HG02642 (cell line): ENCODE data around the gene TAGLN2.

ENCODE experiments used
- ATAC-seq: cut with Tn5 transposase; IDR thresholded peaks from one replicate; pipeline ENCODE4 v1.9.1; 2021; ENCODE audit warnings: mild to moderate bottlenecking; ENCODE audit not compliant: unreplicated experiment, poor library complexity

TAGLN2 gene

DNA sequence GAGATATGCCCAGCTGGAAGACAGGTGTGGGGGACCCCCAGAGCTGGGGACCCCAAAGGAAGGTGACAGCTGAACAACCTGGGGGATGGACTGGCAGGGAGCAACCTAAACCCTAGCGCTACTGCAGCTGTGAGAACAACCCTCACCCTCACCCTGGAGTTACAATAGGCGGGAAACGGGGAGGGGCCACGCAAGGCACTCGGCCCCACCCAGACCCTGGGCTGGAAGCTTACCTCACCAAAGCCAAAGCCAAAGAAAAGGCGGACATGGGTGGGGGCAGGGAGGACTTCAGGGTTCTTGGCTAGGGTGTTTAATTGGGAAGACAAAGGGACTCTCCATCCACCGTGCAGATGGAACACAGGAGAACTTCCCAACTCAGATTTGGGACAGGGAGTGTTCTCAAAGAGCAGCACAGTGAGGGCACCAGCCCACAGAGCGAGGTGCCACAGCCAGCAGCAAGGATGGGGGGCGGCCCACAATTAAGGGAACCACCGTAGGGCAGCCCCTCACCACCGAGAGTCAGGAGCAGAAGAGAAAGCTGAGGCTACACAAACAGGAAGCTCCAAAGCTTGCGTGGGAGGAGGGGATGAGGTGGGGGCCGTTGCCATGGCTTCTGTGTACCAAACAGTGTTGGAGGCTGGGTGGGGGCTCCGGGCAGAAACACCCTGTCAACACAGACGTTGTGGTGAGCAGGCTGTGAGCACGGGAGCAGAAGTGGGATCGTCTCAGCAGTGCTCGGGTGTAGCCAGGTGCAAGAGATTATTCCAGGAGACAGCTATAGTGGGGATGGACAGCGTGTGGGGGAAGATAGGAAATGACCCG, 1.9 kb downstream of the TAGLN2 start:
- ATAC-seq, result peak; percentile 30

DNA sequence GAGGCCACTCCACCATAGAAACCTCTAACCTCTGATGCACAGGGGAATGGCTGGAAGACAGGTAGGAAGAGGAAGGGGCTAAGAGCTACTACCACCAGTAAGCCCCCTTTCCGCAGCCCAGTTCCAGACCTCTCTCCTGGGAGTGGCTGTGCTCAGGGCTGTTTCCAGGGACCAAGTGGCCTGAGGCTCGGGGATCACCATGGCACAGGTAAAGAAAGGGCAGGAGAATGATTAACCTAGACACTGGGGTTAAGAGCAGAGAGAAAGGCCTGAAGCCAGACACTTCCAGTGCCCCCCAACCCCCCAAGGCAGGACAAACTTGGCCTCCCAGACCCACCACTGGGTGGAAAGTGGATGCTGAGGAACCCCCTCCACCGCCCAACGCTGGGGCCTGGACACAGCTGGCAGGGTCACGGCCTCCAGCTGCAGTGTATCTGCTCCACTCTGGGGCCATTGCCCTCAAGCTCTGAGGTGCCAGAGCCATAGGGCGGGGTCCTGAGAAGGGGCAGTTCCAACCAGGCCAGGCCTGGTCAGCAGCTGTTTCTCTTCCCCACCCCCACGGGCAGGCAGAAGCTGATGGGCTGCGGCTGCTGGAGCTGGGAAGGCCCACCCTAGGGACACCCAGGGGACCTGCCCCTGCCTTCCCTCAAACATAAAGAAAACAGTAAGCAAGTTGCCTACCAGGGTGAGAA, 2.6 kb downstream of the TAGLN2 start:
- no peak for ATAC-seq

DNA sequence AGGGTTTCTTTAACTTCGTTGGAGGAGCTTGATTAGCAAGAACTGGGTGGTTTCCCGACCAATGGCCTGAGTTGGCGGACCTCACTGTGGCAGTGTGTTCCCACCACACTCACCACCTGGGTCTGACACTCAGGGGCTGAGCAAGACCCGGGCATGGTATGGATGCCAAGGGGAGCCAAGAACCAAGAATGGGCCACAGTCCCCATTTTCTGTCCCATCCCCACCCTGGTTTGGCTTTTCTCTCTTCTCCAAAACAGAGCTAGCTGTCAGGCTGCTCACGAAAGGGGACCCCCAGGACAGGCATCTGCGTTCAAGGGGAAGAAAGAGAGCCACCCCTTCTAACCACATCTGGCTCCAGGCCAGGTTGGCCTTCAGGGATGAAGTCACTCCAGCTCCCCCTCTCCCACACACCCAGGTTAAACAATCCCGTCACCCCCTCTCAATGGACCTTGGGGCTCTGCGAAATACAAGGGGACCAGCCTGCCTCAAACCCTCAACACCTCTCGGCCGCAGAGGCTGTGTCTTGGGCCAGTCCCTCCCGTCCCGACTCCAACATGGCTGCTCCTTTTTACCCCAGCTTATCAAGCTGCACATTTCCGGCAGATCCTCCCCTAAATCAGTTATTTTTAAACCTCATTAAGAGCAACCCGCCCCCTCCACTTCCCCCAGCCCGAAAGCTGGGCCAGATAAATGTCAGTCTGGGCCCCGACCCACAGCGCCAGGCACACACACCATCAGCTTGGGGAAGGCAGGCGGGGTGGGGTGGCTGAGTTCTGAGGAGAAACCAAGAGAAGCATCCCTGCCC, 3.4 kb downstream of the TAGLN2 start:
- ATAC-seq, result peak; percentile 10

DNA sequence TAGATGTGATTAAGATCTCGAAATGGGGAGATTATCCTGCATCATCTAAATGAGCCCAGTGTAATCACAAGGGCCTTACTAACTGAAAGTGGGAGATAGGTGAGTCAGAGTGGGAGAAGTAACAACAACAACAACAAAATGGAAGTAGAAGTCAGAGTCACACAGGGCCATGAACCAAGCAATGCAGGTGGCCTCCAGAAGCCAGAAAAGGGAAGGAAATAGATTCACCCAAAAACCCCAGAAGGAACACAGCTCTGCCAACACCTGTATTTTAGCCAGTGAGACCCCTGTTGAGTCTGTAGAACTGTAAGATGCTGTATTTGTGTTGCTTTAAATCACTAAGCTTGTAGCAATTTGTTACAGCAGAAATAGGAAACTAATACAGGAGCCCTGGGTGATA, 4.1 kb downstream of the TAGLN2 start:
- peak; percentile 25 for ATAC-seq

DNA sequence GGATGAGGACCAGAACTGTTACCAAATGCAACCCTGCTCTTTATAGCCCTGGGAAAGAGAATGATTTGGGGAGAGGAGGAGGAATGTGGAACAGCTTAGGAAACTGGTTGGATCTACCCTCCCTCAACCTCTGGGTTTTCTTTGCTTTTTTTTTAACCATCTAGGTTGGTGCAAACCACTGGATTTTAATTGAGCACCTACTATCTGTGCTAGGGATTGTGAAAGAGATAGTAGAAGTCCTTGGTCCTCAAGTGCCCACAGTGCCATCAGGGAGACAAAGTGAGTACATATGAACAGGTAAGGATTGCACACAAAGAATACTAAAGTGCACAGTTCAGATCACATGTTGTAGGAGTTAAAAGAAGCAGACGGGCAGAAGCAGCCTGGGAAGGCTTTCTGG, 4.7 kb downstream of the TAGLN2 start:
- no peak for ATAC-seq

DNA sequence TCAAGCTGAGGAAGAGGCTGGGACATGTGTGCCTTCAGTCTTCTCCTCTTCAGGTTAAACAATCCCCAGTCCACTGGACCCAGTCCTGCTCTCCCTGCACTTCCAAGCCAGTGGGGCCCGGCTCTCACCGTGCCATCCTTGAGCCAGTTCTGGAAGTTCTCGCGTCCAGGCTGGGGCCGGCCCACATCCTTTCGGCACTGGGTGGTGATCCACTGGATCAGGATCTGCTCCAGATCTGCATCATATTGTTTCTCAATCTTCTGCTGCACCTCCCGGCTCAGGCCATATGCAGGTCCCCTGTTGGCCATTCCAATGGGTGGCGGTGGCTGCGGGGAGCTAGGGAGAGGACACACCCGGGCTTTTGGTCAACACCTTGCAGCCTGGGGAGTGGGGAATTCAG, 5.1 kb downstream of the TAGLN2 start:
- ATAC-seq, result no peak

DNA sequence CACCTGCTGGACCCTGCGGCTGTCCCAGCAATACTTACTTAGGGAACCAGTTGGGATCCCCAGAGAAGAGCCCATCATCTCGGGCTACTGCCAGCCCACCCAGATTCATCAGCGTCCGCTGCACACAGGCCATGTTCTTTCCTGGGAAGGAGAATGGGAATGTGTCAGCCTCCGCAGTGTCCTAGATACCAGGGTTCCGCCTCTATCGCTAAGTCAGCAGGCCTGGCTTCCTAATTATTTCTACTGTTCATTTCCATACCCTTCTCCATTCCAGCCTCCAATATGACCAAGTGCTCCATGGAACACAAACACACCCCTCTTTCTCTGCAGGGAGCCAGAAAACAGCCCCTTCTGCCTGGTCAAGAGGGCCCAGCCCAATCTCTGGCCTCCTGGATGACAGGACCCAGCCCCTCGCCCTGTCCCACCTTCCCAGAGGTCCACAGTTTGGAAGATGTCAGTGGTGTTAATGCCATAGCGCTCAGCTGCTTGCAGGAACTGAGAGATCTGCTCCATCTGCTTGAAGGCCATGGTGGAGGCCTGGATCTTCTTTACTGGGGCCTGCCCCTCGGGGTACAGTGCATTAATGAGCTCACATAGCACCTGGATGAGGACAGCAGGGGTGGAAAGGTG, 6.0 kb downstream of the TAGLN2 start:
- ATAC-seq, result no peak

DNA sequence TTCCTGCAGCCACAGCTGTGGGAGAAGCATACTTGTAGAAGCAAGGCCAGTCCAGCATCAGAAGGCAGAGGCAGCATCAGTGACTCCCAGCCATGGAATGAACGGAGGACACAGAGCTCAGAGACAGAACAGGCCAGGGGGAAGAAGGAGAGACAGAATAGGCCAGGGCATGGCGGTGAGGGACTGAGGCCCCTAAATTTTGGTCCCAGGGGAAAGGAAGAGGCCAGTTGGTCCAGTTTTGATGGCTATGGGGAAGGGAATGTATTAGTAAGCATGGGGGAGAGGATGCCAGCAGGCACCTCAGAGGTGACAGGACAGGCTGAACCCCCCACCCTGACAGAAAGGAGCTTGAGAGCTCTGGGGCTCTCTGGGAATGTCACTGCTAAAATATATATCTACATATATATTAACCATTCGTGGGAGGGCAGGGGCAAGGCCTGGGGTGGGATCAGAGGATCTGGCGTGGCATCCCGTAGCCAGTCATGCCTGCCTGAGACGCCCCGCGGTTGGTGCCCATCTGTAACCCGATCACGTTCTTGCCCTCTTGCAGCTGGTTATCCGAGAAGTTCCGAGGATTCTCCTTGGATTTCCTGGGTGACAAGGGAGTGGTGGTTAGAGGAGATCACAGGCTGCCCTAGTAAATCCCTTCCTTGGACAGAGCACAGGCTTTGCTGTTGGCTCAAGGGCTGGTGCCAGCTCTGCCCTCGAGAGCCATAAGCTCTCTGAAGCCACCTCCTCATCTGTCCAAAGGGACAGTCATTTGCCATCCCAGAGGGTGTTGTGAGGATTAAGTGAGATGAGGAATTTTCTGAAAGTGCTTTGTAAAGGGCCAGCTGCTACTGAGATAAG, 6.7 kb downstream of the TAGLN2 start:
- no peak for ATAC-seq

DNA sequence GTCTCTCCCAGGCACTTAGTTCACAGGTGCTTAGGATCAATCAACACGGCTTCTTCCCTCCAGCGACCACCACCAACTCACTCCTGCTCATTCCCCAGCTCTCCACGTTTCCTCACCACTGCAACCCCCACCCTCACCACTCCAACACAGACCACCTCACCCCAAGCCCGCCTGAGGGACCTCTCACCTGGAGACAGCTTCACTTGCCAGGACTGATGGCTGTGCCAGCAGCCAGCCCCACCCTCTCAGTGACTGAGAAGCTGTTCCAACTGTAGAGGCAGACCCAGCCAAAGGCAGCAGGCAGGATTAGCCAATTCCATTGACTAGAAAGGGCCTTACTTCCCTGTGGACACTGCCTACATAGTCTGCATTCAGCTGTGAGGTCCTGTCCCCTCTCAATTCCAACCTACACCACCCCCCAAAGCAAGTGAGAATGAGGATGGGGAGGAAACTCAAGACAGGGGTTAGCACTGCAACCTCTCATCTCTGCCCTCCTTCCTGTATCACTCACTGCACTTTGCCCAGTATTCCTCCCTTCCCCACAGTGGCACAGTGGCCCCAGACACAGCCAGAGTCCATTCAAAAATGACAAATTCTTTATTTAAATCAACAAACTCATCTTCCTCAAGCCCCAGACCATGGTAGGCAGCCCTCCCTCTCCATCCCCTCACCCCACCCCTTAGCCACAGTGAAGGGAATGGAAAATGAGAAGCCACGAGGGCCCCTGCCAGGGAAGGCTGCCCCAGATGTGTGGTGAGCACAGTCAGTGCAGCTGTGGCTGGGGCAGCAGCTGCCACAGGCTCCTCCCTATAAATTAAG, 7.6 kb downstream of the TAGLN2 start:
- no peak for ATAC-seq

DNA sequence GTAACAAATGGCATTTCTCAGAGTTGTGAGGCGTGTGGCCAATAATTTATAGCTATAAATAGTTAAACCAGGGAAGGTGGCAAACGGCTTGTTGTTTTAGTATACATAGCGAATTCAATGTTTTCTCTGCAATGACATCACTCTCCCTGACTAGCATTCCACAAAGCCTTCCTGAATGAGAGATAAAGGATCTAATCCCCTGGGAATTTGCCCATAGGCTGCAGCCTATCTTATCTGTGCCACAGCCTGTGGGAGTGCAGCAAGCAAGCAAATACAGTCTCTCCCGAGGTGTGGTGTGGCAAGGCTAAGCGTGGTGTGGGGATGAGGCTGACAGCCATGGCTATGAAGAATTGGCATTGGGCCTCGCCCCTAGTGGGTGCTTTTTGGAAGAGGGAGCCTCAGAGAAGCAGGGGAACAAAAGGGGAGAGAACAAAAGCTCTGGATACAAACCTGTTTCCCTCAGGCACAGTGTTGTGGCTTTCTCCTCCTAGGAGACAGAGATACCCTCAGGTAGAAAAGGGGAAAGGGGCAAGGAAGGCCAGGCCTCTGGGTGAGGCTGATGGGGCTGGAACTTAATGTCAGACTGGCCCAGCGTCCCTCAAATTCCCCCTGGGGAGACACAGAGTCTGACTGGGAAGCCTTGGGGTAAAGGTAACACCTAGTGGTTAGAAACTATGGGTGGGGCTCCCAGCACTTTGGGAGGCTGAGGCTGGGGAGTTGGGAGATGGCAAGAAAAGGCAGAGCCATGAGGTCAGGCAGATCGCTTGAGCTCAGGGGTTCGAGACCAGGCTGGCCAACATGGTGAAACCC, 8.9 kb downstream of the TAGLN2 start:
- ATAC-seq, result no peak

DNA sequence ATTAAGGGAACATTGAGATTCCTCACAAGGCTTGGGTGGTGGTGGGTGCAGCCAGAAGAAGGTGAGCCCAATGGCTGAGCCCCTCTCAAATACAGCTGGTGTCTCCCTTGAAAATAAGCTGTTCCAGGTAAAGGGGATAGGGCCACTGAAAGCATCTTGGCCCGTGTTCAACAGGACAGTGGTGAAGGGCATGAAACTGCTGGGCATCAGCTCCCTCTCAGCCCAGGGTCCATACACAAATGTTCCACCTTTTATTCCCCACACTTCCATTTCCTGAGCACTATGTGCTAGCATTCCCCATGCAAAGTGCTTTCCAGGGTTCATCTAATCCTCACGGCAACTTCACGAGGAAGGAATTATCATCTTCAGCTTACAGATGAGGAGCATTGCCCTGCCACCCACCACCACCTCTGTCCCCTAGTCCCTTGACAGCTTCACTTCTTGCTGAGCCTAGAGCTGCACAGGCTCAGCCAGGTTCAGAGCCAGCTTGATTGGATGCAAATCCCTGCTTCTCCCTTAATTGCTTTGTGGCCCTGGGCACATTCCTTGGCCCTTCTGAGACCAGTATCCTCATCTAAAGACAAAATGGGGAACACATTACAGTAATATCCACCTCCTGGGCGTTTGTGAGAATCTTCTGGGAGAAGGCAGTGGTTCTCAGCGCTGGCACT, 9.6 kb downstream of the TAGLN2 start:
- no peak for ATAC-seq

DNA sequence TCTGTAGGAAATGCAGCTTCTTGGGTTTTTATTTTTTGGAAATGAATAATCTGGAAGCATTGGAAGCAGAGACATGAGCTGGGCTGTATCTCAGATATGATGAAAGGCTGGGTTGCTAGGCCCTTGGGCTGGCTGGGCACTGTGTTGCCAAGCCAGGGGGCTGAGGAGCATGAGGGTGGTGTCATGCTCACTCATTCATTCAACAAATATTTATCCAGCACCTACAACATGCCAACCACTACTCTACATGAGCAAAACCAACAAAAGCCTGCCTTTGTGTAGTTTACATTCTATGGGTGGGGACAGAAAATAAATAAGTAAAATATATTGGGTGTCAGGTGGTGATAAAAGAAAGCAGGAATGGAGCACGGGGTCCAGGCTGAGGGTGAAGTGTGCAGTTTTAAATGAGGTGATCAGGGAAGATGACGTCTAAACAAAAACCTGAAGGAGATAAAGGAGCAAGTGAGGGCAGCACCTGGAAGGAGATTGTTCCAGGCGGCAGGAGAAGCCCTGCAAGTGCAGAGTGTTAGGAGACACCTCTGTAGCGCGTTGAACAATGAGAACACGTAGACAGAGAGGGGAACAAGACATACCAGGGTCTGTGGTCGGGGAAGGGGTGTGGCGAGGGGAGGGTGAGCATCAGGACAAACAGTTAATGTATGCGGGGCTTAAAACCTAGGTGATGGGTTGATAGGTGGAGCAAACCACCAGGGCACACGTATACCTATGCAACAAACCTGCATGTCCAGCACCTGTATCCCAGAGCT, 10.9 kb downstream of the TAGLN2 start:
- no peak for ATAC-seq

DNA sequence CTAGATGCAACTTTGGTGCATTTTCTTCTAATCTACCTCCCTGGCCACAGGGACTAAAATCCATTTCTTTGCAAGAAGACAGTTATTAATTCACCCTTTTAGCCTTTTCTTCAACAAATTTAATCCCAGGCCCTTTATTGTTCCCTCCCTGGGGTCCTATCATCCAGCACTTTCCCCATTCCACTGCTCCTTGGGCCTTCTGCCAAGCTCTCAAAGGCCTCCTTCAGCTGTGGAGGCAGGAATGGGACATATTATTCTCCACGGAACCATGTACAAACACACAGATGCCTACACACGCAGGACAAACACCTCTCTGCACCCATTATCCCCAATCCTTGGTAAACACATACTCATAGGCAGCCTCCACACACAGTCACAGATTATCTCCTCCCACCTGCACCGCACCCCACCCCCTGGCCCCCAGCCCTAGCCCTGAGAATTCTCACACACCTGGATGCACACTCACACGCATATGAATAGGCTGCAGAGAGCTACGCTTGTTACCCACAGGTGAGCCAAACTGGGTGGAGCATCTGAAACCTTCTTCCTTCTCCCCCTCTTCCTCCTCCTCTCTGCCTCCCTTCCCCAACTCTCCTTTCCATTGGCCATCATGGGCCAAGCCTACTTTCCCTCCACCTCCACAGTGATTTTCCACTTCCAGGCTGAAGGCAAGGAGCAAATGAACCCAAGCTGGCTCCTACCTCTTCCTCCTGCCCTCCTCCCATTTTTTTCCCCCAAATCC, 11.7 kb downstream of the TAGLN2 start:
- ATAC-seq, result no peak

DNA sequence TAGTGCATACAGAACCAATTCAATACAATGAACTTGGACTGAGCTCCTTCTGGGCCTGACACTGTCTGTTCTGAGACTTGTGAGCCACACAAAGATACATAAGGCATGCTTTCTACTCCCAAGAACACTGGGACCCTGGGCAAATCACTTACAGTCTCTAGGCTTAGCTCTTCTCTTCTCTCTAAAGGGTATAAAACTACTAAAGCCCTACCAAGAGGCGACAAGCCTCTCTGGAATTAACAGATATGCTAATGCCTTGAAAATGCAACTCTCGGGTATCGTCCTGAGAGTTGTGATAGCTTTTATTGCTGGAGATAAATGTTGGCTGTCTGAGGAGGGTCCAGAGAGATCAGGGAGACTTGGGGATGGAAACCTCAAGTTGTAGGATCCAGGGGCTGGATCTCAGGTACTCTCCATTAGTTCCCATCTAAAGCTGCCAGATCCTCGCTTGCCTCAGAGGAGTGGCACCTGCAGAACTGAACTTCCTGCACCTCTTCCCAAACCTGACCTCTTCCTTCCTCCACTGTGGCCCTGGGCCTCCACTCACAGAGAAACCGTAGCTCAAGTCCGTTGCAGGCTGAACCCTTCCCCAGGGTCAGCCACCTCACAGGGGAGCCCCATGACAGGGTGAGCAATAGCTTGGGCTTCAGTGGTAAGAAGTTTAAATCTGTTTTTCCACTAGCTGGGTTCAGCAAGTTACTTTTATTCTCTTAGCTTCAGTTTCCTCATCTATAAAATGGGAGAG, 13.8 kb downstream of the TAGLN2 start:
- ATAC-seq, result no peak
